Measurements from ENCODE around the gene MAGI1.
"Not testable (repeated sequence)": the region's sequence is repeated elsewhere in the genome, so short reads cannot be mapped to it uniquely, and the experiment has no call there.

Gene MAGI1

DNA sequence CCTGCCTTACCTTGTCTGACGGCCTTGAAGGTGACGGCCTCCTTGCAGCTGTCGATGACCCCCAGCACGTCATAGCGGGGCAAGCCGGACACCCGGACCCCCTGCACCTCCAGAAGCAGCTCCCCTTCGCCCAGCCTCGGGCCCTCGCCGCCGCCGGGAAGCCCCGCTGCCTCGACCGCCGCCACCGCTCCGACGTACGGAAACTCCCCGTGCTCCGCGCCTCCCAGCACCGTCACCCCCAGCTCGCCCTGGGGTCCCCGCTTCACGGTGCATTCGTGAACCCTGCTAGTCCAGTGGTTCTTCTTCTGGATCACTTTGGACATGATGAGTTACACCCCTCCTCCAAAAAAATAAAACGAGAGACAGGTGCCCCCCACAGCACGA, 740 bp downstream of the MAGI1 start:
- DNase-seq = no peak

DNA sequence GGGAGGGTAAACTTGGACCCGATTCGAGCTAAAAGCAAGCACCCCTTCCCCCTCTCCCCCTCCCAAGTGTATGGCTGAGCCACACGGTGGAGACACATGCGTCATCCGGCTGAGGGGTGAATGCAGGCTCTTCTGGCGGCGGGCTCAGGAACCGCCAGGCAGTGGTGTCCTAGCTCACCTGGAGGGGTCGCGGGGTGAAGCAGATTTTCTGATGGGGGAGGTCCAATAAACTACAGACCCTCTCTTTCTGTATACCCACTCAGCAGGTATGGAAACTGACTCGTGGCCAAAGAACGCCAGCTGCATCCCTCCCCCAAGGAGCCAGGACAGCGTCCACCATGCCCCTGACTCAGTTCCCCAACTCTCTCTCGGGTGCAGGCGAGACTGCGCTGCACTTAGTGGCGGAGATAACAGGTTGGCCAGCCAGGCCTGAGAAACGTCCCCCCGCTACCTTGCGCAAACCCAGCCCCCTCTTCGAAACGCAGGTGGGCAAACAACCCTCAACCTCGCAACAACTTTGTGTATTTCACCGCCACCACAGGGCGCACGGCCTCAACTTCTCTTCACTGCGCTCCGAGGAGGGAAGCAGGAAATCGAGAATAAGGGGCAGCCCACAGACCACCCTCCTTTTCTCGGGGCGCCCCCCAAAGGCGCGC, 1.3 kb downstream of the MAGI1 start:
- DNase-seq = peak; percentile 2

DNA sequence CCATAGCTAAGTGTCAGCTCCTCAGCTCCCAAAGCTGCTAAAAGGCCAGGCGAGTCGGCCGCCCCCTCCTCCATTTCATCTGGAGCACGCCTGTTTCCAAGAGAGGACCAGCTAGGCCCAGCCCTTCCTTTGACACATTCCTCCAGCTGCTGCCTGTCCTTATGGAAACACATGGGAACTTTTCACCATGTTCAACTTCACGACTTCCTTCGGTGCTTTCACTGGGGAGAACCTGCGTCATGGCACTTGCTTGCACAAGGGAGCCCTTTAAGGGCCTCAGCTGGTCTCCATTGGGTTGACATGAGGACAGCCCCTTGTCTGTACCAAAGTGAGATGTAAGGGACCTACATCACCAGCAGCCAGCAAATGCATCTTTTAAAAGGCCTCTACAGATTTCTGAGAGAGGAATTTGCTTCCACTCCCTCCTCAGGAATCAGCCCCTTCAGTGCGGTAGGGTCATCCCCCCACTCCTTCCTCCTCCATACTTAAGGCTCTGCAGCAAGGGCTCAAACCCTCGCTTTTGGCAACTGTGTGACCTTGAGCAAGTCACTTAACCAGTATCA, 2.1 kb downstream of the MAGI1 start:
- no peak for DNase-seq

DNA sequence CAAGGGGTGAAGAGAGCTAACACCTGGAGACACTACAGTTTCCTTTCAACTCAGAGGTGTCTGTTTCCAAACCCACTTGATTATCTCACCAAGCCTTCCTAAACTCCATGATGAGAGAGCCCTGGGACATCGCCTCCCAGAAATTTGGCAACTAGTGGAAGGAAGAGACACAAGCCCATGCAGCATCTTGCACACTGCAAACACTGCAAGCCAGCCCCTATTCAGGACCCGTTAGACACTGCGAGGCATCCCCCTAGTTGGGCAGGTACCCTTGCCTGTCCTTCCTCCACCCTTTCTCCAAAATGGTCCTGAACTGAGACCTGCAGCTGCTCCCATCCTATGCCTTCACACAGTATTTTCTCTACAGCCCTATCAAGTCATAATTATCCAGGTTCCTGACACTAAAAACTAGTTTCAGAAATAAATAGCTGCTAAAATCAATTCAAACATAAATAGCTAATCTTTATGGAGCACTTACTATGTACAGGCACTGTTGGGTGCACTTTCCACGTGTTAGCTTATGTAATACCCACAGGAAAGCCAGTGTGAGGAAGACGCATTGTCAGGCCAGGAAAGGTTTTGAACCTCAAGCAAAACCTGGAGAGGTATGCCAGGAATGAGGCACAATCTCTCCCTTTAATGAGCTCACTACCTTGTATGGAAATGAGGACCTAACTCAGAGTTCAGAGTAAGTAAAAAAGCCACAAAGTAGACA, 2.8 kb downstream of the MAGI1 start:
- no peak for DNase-seq

DNA sequence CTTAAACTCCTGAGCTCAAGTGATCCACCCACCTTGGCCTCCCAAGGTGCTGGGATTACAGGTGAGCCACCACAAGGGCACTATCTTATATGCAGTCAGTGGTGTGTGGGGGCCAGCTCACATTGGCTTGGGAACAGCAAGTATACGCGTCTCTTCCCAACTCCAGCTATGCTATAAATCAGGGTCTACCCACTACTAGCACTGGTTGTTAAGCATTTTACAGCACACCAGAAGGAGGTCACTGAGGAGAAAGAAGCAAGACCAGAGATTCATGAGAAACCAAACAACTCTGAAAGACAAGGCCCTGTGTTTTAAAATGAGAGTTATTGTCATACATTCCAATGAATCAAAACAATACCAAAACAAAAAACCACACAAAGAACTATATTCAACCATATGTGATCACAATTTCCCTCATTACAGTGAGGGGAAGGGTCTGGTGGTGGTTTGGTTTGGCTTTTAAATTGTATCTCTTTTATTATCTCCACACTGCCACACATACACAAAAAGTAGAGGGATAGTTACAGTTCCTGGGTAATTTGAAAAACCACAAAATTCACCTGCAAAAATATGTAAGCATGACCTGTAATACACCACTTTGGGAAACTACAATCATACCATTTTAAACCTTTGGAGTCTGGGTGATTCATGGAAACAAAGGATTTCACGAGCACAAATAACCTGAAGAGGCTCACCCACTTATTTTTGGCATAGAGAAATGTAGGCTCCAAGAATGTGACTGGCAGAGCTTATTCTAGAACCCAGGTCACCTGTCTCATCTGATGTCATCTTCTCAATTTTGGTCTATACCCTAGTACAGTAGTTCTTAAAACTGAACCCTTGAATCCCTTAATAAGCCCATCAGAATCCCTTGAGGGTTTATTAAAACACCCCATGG, 5.2 kb downstream of the MAGI1 start:
- no peak for DNase-seq

DNA sequence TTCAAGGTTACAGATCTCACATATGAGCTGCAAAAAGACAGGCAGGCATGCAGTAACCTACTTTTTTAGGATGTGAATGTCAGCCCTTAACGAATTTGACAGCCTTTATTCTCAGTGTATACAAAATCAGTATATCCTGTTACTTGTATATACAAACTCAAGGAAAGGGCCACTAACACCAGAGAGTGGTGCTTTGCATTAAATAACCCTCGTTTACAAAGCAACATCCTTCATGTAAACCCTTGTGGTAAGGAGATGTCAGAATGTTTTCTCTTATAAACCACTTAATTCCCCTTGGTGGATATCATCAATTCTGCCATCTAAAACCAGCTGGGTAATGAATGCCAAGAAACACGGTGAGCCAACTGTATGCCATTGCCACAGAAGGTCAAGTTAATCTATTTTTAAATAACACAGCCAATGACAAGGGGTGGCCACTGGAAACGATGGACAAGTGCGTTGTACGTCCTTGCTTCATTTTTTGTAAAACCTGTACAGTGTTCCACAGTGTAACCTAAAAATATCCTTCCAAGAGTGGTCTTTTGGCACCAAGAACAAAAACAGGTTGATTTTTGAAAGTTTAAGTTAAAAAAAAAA, 7.5 kb downstream of the MAGI1 start:
- no peak for DNase-seq

DNA sequence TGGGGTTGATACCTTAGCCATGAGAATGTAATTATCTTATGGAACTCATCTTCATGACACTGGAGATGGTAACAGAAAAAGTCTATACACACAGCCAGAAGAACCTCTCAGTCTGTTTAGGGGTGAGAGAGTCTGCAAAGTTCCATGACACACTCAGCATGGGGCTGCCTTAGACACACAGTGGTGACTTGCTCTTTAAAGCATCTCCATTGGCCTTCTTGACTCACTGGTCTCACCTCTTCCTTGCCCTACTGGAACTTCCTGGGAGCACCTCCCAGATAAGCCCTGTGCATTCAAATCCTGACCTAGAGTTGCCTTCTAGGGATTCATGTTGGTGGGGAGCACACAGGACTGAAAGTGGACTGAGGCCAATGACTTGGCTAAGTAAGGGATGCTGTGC, 9.3 kb downstream of the MAGI1 start:
- DNase-seq = no peak

DNA sequence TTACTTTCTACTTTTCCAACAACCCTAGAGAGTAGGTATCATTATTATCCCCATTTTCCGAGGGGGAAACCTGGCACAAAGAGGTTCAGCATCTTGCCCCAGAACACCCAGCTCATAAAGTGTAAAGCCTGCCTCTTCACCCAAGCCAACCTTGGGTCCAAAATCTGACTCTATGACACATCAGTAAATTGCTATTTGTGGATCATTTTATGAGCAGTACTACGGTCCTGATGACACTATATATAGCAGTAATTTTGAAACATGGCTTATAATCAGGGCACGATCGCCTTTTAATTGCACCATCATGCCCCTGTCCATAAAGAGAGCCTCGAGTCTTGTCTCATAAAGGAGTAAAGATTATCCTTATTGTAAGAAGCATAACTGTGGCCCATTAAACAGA, 9.7 kb downstream of the MAGI1 start:
- no peak for DNase-seq

DNA sequence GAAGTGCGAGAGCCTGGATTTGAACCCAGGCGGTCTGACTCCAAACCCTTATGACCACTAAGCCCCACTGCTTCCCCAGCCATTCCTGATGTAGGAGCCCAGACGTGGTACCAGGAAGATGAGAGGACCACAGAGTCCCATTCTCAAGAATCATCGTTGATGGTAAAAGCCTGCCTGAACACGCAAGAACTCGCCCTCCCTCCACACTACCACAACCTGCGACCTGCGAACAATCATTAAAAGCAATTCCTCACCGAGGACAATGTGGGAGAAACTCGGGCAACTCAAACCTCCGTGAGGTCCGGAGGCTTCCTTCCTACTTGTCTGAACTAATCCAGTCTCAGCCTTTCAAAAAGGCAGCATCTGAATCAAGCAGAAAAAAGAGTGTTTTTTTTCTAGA, 10.3 kb downstream of the MAGI1 start:
- no peak for DNase-seq

DNA sequence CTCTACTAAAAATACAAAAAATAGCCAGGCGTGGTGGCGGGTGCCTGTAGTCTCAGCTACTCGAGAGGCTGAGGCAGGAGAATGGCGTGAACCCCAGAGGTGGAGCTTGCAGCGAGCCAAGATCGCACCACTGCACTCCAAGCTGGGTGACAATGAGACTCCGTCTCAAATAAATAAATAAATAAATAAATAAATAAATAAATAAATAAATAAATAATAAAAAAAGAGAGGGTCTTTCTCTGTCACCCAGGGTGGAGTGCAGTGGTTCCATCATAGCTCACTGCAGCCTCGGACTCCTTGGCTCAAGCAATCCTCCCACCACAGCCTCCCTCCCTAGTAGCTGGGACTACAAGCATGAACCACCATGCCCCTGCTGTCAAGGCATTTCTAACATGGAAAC, 11.6 kb downstream of the MAGI1 start:
- not testable (repeated sequence) for DNase-seq

DNA sequence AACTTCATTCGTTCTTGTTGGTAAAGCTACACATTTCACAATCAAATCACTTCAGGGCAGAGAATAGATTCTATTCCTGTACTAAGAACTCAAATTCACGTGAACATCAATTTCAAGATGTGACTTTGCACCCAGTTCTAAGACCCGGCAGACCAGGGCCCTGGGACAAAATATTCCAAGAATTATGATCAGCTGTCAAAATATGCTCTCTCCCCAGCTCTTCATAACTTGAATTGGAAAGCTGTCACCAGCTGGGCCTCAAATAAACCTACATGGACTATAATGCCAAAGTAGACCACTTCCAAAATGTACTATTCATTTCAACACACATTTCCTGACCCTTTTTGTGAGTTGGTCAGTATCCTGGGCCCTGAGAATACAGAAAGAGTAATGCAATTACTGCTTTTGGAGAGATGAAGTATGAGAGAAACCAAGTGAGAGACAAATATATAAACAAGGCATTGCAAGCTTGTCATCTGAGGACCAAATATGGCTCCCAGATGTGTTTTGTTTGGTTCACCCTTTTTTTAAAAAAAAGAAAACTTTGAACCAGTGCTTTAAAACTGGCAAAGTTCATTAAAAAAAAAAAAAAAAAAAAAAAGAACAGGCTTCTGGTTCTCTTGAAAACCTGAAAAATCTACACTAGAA, 14.9 kb downstream of the MAGI1 start:
- no peak for DNase-seq

DNA sequence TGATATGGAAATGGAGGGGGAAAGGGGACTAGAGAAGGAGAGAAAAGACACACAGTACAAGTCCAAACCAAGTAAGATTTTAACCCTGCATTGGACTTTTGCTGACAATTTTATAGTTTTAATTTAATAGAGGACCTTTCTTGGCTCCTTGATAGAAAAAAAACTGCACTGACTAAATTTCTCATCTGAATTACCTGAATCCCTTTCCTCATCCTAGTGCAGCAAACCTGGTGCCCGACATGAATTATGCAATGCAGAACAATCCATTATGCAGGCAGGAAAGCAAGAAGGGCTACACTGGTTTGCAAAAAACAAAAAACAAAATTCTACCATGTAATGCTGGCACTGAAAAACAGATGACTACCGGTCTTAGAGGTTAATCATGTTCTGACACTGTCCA, 15.5 kb downstream of the MAGI1 start:
- DNase-seq = no peak

DNA sequence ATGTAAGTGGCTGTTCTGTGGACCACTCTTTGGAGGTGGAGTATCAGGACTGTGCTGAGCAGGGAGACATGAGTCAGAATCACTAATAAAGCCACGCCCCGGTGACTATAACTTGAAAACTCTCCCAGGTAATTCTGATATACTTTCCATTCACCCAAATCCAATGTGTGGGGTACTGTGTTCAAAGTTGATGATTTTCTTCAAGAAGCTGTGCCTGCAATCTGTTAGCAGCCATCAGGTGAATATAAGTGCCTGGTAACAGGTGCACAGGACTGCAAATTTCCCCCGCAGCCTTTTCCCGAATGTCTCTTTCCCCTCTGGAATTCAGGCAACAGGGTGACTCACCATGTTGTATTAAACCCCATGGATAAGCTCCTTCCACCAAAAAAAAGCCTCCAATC, 17.0 kb downstream of the MAGI1 start:
- no peak for DNase-seq

DNA sequence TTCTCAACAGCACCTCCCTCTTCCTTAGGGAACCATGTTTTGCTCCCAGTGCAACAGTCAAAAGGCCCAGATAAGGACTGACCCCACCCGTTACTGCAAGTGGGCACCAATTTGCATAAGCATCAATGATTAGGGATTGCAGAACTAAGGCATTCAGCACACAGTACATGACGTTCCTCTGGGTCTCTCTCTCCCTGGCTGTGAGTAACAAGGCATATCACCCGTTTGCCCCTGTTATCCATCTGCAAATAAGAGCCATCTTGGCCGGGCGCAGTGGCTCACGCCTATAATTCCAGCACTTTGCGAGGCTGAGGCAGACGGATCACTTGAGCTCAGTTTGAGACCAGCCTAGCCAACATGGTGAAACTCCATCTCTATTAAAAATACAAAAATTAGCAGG, 18.8 kb downstream of the MAGI1 start:
- DNase-seq = no peak

DNA sequence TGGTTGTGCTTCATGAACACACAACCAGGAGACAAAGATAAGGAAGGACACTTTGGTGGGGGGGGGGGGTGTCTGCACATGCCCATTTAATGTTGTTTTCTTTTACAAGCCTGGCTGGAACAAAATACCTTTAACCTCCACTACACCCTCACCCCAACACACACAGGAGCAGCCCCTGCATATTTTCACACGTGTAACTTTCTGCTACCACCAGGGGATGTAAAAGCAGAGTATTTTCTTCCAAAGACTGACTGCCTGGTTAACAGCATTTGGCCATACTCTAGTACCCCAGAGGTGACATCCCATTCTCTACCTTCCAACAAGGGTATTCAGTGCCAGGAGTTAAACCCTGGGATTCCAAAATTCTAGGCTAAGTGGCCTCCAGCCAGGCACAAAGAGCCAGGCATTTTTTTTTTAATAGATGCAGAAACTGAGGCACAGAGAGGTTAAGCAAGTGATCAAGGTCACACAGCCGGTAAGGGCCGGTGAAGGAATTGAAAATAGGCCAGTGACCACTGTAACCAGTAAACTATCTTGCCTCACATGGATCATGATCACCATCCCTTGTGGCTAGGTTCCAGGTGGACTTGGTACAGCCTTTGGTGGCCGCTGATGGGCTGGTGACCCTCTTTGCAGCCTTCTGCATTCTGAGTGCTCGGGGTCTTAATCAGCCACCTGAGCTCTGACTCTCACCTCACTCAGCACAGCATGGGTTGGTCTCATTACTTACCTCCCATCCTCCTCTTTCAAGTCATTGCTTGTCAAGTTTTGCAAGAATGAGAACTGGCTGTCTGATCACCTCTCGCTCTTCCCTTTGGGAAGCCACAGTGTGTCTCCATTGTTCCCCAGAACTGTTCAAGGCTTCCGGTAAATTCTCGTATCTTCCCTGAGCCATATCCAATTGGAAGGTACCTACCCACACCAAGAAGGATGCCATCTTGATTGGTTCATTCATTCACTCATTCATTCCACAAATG, 20.4 kb downstream of the MAGI1 start:
- no peak for DNase-seq

DNA sequence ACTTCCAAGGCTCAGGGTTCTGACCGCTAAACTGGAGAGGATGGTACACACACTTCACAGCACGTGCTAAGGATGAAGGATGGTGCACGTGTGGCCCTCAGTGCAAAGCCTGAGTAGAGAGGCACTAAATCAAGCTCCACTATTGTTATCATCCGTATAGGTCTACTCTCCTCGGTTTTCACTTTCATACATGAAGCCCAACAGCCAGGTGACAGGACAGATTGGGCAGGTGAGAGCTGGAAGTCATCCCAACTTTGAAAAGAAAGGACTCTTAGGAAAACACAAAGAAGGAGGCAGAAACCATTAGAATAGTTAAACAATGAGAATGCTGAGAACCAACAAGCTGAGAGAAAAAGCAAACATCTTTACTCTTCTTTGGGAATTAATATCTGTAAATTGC, 21.1 kb downstream of the MAGI1 start:
- DNase-seq = no peak

DNA sequence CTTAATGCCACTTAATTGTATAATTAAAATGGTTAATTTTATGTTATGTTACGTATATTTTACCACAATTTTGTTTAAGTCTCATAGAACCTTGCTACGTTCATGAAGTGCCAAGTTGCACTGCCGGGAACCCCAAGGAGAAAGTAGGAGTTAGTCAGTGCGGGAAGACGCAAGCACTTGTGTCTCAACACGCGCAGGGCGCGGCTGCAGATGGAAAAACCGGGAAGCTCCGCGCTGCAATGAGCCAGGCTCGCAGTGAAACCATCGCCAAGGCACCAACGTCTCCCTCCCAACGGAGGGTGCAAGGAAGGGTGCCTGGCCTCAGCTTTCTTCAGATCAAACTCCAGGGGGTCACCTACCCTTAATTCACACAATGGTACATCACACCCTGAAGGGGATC, 21.6 kb downstream of the MAGI1 start:
- DNase-seq = no peak

DNA sequence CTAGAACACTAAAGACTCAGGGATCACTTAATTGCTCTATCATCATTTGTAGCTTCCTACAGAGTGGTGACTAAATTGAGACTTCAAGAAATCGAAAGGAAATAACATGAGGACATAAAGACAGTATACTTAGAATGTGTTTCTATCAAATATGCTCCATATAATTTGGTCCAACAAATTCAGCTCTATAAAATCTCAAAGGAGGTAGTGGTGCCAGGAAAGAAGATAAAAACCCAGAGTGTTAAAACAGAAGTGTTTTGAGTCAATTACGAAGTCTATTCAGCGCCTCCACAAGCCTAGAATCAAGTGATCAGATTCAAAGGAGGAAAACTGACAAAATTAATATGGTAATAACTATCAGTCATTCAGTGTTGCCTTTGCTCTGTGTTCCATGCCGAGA, 22.9 kb downstream of the MAGI1 start:
- DNase-seq = no peak

DNA sequence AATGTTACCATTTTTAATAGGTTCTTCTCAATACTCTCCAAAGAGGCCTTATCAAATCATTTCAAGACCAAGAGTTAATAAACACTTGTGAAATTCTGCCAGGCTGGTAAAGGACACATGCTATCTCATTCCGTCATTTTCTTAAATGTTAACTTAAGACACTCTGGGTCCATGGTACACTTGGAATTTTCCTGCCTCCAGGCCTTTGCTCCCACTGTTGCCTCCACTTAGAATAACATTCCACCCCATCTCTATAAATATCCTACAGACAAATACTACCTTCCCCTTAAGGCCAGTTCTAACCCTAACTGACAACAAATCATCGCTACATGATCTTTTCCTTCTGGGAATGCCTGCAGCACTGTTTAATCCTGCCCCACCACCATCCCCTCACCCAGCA, 24.1 kb downstream of the MAGI1 start:
- no peak for DNase-seq

DNA sequence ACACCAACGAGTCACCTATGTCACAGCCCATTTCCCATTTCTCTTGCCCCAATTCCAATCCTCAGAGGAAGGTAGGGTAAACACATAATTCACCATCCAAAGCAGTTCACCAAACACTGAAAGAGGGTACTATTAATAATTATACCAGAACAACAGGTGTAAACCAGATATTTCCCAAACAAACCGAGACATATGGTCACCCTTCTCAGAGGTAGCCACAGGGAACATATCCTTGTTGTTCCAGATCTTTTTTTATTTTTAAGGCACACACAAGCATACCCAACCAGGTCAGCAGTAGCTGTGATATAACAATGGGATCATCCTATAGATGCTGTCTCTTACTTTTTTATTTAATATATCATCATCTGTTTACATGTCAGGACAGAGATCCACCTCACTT, 24.7 kb downstream of the MAGI1 start:
- no peak for DNase-seq

DNA sequence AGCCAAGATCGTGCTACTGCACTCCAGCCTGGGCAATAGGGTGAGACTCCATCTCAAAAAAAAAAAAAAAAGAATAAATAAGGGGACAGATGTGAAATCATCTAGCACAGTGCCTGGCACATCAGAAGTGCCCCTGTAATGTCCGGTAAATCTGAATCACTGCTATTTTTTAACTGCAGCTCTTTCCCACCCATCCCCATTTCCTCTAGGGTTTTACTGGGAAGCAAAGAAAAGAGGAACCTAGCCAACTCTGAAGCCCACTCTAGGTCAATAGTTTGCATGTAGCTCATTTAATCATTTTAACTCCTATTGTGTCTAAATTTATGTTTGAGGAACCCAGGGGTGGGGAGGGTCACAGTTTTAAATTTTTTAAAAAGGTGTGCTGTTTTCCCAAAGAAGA, 26.0 kb downstream of the MAGI1 start:
- DNase-seq = no peak
